Ascending aorta (tissue), 2 donors: ENCODE results near the gene CELF4. TPM values are rescaled to one million over a fixed set of nuclear protein-coding genes. Genes with fewer than 3 reads are reported as not detected.

Experiments used
- DNase-seq, 2 donors: peaks; one replicate each; pipeline ENCODE4 v3.0.0-alpha.2; 2019; ENCODE audit warnings: low spot score in 2 of 2
- H3K27ac ChIP-seq, 2 donors: fragments of 200-600 bp; sonication (generic); one replicate each; pipeline ENCODE4 v1.5.1; 2016 to 2017; ENCODE audit warnings: mild to moderate bottlenecking in 1 of 2
- H3K27me3 ChIP-seq: fragments of 200-600 bp; sonication (generic); one replicate; pipeline ENCODE4 v1.5.1; 2017
- H3K36me3 ChIP-seq, 2 donors: fragments of 200-600 bp; sonication (generic); one replicate each; pipeline ENCODE4 v1.5.1; 2016
- H3K4me1 ChIP-seq, 2 donors: fragments of 200-600 bp; sonication (generic); one replicate each; pipeline ENCODE4 v1.5.1; 2016 to 2017; ENCODE audit warnings: mild to moderate bottlenecking in 1 of 2
- H3K4me3 ChIP-seq, 2 donors: fragments of 200-600 bp; sonication (generic); one replicate each; pipeline ENCODE4 v1.5.1; 2016 to 2017; ENCODE audit warnings: mild to moderate bottlenecking in 1 of 2
- H3K9me3 ChIP-seq, 2 donors: fragments of 200-600 bp; sonication (generic); one replicate each; pipeline ENCODE4 v1.5.1; 2016
- CTCF ChIP-seq, 3 experiments: fragments of 200-600 bp in 2 of 3; fragments of 450-650 bp in 1 of 3; sonication (generic) in 2 of 3; IDR thresholded peaks; one replicate each; pipeline ENCODE4 v1.5.1; 2016 to 2019; ENCODE audit warnings: antibody characterized with exemption in 3 of 3, mild to moderate bottlenecking in 1 of 3, moderate library complexity in 1 of 3
- intact Hi-C: fragments of 100-400 bp; cut with DNase I; formaldehyde crosslinking; loops from one replicate; pipeline ENCODE4 v1.15.1; 2023
- total RNA-seq: library from RNA; depleted of rRNA; stranded (reverse); fragments of >200 nt; gene quantifications from one replicate; pipeline ENCODE4 v1.1.0, GENCODE V29; 2016

The CELF4 gene
- total RNA-seq, 1 donor from 2014 or later = not detected

DNA sequence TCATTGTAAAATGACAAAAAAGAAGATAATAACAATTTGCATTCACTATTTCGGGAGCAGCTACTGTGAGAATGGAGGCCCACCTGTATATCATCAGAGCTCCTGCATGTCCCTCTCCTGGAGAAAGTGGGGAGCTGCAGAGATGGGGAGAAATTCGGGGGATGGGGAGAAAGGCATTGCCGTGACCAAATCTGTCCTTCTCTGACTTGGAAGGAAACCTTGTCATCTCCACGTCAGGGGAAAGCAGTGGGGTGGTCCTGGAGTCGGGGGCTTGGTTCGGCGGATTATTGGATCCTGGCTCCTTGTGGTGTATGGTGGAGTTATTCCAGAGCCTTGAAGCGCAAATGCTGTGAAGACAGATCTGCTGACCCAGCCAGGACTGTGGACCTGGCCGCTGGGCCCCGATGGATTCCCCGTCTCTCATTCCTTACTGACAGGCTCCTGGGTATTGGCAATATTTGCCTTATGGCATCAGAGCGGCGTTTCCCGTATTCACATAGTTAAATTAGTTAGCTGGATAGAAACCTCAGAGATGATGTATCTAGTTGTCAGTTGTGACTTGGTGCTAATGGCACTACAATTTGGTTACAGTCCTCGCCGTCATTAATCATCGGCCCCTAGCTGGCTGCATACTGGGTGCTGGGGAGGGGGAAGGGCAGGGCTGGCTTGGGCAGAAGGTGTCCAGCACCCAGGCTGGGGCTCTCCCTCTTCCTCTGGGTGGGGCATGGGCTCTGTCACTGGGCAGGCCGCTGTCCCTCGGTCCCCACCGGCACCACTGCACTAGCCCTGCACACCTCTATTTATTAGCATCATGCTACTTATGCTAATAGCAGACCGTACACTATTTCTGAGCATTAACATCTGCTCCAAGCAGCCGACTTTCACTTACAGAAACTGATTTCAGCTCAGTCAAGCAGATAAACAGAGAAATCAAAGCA lies 31.7 kb downstream of the CELF4 start:
- DNase-seq = no peak
- no peak for TF ChIP-seq CTCF (IDR thresholded peaks at IDR 0.05)
- Histone ChIP-seq H3K4me3 (no peak overlapping the region), H3K27me3 (no peaks in the 10 kb centered on the region), H3K4me1 (no peaks in the 10 kb centered on the region), H3K27ac (no peak overlapping the region), H3K36me3 (no peaks in the 10 kb centered on the region), H3K9me3 (no peaks in the 10 kb centered on the region)
- intact Hi-C loops = no loop called here

- no peaks in the 10 kb centered on the region for H3K36me3 ChIP-seq
- H3K27me3 ChIP-seq = no peaks in the 10 kb centered on the region
- no peak overlapping the region for H3K27ac ChIP-seq
- intact Hi-C loops = no loop called here
- DNase-seq = no peak
- no peaks in the 10 kb centered on the region for H3K9me3 ChIP-seq
- no peak overlapping the region for H3K4me3 ChIP-seq
- no peaks in the 10 kb centered on the region for H3K4me1 ChIP-seq
- TF ChIP-seq CTCF (IDR thresholded peaks at IDR 0.05) = no peak
These were observed 32.7 kb downstream of the CELF4 start for GRCh38 chr18:37532917-37533316.

DNA sequence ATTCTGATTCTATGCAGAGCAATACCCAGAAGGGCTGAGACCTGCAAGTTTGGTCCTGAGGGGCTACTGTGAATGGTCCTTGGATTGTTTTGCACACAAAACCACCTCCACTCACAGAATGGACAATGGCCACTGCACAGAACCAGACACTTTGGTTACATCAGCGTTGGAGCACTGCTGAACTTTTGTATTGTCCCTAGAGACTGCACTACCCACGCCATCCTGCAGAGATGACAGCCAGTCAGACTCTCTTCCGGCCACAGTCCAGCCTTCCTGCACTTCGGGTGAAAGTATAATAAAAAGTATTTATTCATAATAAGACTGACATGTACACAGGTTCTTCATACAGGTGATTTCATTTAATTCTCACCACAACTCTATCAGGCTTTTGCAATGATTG lies 35.7 kb downstream of the CELF4 start:
- H3K27ac ChIP-seq = no peak overlapping the region
- no peaks in the 10 kb centered on the region for H3K27me3 ChIP-seq
- H3K4me3 ChIP-seq = no peak overlapping the region
- no peaks in the 10 kb centered on the region for H3K36me3 ChIP-seq
- DNase-seq = no peak
- TF ChIP-seq CTCF (IDR thresholded peaks at IDR 0.05) = no peak
- no peaks in the 10 kb centered on the region for H3K9me3 ChIP-seq
- intact Hi-C loops = no loop called here
- no peaks in the 10 kb centered on the region for H3K4me1 ChIP-seq

GRCh38 chr18:37529296-37529695 lies 36.3 kb downstream of the CELF4 start:
- no peaks in the 10 kb centered on the region for H3K27me3 ChIP-seq

GRCh38 chr18:37527395-37527794 lies 38.2 kb downstream of the CELF4 start:
- Histone ChIP-seq H3K9me3 (no peaks in the 10 kb centered on the region), H3K4me1 (no peaks in the 10 kb centered on the region), H3K27ac (no peak overlapping the region), H3K4me3 (no peak overlapping the region), H3K36me3 (no peaks in the 10 kb centered on the region), H3K27me3 (no peaks in the 10 kb centered on the region)
- no peak for DNase-seq
- TF ChIP-seq CTCF (IDR thresholded peaks at IDR 0.05) = no peak
- intact Hi-C loops = no loop called here

More at GRCh38 chr18:37529296-37529695, 36.3 kb downstream of the CELF4 start:
- no peaks in the 10 kb centered on the region for H3K36me3 ChIP-seq
- H3K4me3 ChIP-seq = no peak overlapping the region
- H3K27ac ChIP-seq = no peak overlapping the region
- no peak for DNase-seq
- no peak for TF ChIP-seq CTCF (IDR thresholded peaks at IDR 0.05)
- intact Hi-C loops = no loop called here
- no peaks in the 10 kb centered on the region for H3K9me3 ChIP-seq
- no peaks in the 10 kb centered on the region for H3K4me1 ChIP-seq
